Osteocyte (in vitro differentiated cells): ENCODE results near the gene TTC33. TPM values are rescaled to one million over a fixed set of nuclear protein-coding genes. Genes with fewer than 3 reads are reported as not detected.

ENCODE experiments used
- DNase-seq: peaks from one replicate; pipeline ENCODE4 v3.0.0; 2021; ENCODE audit warnings: mixed read lengths; ENCODE audit not compliant: unreplicated experiment; ENCODE audit errors: extremely low spot score
- H3K27ac Mint-ChIP-seq: one replicate; pipeline ENCODE4 v1.8.0; 2021; ENCODE audit warnings: mild to moderate bottlenecking, mixed read lengths; ENCODE audit not compliant: unreplicated experiment
- H3K27me3 Mint-ChIP-seq: one replicate; pipeline ENCODE4 v1.8.0; 2021; ENCODE audit warnings: mixed read lengths; ENCODE audit not compliant: unreplicated experiment
- H3K36me3 Mint-ChIP-seq: one replicate; pipeline ENCODE4 v1.8.0; 2021; ENCODE audit warnings: mixed read lengths; ENCODE audit not compliant: unreplicated experiment
- H3K4me1 Mint-ChIP-seq: one replicate; pipeline ENCODE4 v1.8.0; 2021; ENCODE audit warnings: mixed read lengths; ENCODE audit not compliant: unreplicated experiment
- H3K4me3 Mint-ChIP-seq: one replicate; pipeline ENCODE4 v1.8.0; 2021; ENCODE audit warnings: mild to moderate bottlenecking, moderate library complexity, mixed read lengths; ENCODE audit not compliant: unreplicated experiment
- H3K9me3 Mint-ChIP-seq: one replicate; pipeline ENCODE4 v1.8.0; 2021; ENCODE audit warnings: mixed read lengths; ENCODE audit not compliant: unreplicated experiment
- total RNA-seq: library from RNA; stranded (reverse); gene quantifications from 2 replicates; pipeline ENCODE4 v1.2.1, GENCODE V29; 2021
- TF ChIP-seq, protein P1 (sequence below): fragments of 200-600 bp; sonication (generic); IDR thresholded peaks from 2 replicates; pipeline ENCODE4 v1.5.0; 2021; ENCODE audit warnings: antibody characterized with exemption, mild to moderate bottlenecking, moderate library complexity

The TTC33 gene
- total RNA-seq, 1 donor from 2014 or later, result 18.1 TPM

DNA sequence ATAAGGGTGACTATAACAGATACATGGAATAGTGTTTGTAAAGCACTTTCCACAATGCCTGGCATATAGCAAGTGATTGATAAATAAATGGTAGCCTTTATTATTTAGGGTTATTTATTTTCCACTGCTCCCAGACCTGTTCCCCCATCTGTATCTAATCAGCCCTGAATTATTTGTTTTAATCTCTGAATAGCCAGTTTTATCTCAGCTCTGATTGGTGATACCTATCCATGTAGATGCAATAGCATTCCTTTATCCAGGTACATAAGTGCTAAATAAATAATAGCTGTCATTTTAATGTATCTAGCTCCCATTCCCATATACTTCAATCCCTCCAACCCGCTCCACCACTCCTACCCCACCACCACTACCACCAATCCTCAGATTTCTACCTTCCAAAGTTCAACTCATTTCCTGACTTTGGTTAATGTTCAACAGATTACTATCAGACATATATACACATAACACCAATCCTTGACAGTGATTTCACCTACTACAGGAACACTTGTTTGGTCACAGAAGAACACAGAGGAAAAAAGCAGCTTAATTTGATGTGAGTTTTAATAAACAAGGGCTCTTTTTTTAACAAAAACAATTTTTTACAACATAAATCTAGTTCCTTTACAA lies 28.4 kb upstream of the TTC33 start:
- H3K36me3 Mint-ChIP-seq, result peaks cover 8% of the 10 kb centered on the region
- TF ChIP-seq, protein P1, sequence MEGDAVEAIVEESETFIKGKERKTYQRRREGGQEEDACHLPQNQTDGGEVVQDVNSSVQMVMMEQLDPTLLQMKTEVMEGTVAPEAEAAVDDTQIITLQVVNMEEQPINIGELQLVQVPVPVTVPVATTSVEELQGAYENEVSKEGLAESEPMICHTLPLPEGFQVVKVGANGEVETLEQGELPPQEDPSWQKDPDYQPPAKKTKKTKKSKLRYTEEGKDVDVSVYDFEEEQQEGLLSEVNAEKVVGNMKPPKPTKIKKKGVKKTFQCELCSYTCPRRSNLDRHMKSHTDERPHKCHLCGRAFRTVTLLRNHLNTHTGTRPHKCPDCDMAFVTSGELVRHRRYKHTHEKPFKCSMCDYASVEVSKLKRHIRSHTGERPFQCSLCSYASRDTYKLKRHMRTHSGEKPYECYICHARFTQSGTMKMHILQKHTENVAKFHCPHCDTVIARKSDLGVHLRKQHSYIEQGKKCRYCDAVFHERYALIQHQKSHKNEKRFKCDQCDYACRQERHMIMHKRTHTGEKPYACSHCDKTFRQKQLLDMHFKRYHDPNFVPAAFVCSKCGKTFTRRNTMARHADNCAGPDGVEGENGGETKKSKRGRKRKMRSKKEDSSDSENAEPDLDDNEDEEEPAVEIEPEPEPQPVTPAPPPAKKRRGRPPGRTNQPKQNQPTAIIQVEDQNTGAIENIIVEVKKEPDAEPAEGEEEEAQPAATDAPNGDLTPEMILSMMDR, result no peak
- no peaks in the 10 kb centered on the region for H3K27me3 Mint-ChIP-seq
- DNase-seq, result no peak
- peaks cover 10% of the 10 kb centered on the region for H3K9me3 Mint-ChIP-seq
- no peak overlapping the region for H3K27ac Mint-ChIP-seq
- peaks cover 20% of the 10 kb centered on the region for H3K4me1 Mint-ChIP-seq
- no peak overlapping the region for H3K4me3 Mint-ChIP-seq

DNA sequence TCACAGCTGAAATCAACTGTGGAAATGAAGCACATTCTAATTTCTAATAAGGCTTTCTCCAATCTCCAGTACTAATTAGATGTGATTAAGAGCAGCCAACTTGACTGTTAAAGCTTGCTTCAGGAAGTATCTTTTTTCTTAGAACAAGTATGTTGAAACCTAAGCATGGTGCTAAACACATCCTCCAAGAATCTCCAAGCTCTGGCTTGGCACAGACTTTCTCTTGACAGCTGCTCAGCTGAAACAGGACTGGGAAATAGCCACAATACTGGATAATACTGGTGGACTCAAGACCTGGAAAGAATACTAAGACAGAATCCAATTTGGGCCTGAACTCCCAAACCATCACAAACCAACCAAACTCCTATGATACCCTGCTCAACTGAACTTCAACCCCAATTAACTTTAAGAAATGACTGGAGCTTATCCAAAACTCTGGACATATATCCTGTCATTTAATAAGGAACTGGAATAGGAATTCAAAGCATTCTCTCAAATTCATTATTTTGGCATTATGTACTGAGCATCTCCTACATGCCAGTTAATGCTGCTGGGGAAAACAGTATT lies 26.2 kb upstream of the TTC33 start:
- no peak for DNase-seq
- Mint-ChIP-seq H3K27me3 (no peaks in the 10 kb centered on the region), H3K9me3 (no peaks in the 10 kb centered on the region), H3K27ac (no peak overlapping the region), H3K4me1 (peaks cover 20% of the 10 kb centered on the region), H3K36me3 (no peaks in the 10 kb centered on the region), H3K4me3 (no peak overlapping the region)
- TF ChIP-seq, protein P1, result no peak

DNA sequence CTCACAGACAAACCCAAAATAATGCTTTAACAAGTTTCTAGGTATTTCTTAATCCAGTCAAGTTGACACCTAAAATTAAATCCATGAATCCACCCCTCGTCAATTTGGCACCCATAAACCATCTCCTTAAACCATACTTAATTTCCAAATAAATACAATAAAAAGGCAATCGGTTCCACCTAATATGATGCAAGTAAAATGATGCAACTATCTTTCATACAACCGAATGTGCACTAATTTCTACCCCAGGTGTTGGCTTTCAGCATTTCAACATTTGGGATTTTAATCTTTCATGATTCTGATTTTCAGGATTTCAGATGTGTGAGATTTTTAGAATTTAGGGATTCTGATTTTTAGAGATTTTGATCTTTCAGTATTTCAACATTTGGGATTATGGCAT lies 25.1 kb upstream of the TTC33 start:
- Mint-ChIP-seq H3K27ac (no peak overlapping the region), H3K36me3 (peaks cover 7% of the 10 kb centered on the region), H3K27me3 (no peaks in the 10 kb centered on the region), H3K9me3 (no peaks in the 10 kb centered on the region), H3K4me3 (no peak overlapping the region), H3K4me1 (peaks cover 29% of the 10 kb centered on the region)
- TF ChIP-seq, protein P1, result no peak
- no peak for DNase-seq

DNA sequence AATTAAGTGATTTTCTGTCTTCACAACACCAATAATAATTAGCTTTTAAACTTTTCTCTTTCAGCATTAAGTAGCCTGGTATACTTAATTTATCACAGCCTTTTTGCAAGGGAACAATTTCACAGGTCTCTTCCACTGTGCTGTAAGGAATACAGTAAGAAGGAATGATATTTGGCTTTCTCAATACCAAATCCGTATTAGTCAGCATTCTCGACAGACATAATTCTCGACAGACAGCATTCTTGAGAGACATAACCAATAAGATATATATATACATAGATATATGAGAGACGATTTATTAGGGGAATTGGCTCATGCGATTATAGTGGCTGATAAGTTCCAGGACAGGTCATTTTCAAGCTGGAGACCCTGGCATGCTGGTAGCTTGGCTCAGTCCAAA lies 24.4 kb upstream of the TTC33 start:
- no peak for DNase-seq
- TF ChIP-seq, protein P1, result no peak
- Mint-ChIP-seq H3K27me3 (no peaks in the 10 kb centered on the region), H3K36me3 (peaks cover 10% of the 10 kb centered on the region), H3K4me3 (no peak overlapping the region), H3K27ac (no peak overlapping the region), H3K4me1 (peaks cover 30% of the 10 kb centered on the region), H3K9me3 (no peaks in the 10 kb centered on the region)

DNA sequence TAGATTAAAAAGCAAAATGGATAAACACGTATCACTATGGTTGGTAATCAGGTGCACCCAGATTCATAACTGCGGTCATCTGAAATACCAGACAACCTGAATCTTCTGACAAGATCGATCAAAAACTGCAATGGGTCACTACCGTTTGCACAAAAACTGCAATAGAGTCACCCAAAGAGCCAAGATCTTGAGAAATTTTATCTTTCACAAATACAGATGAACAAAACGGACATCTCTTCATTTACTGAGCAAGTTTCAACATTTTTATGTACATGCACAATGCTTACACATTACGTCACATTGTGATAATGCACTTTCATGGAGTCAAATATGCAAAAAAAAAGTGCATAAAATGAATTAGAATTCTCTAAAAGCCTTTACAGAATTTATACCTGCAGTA lies 23.8 kb upstream of the TTC33 start:
- peaks cover 12% of the 10 kb centered on the region for H3K36me3 Mint-ChIP-seq
- H3K4me3 Mint-ChIP-seq, result no peak overlapping the region
- no peaks in the 10 kb centered on the region for H3K27me3 Mint-ChIP-seq
- no peak for DNase-seq
- no peak overlapping the region for H3K27ac Mint-ChIP-seq
- TF ChIP-seq, protein P1, result no peak
- no peaks in the 10 kb centered on the region for H3K9me3 Mint-ChIP-seq
- H3K4me1 Mint-ChIP-seq, result peaks cover 30% of the 10 kb centered on the region
